Panc1 (cell line): ENCODE data around the gene PRKAA1.

Experiments used
- POLR2AphosphoS5 ChIP-seq: IDR thresholded peaks from 2 replicates; pipeline ENCODE4 v1.6.1; 2012; ENCODE audit warnings: mild to moderate bottlenecking, low read depth, low read length, moderate library complexity
- REST ChIP-seq, 2 experiments: IDR thresholded peaks; 2 replicates each; pipeline ENCODE4 v1.6.1; 2011 to 2012; ENCODE audit warnings: low read depth in 2 of 2, control low read depth in 1 of 2, low read length in 1 of 2, mild to moderate bottlenecking in 1 of 2, moderate library complexity in 1 of 2; ENCODE audit not compliant: insufficient read depth in 1 of 2
- SIN3A ChIP-seq: IDR thresholded peaks from 2 replicates; pipeline ENCODE4 v1.6.1; 2012; ENCODE audit warnings: low read depth, mild to moderate bottlenecking, low read length, moderate library complexity, borderline replicate concordance; ENCODE audit not compliant: insufficient read depth
- TCF7L2 ChIP-seq: IDR thresholded peaks from 2 replicates; pipeline ENCODE4 v1.6.1; 2011; ENCODE audit warnings: mild to moderate bottlenecking, low read depth, low read length, inconsistent platforms
- TF ChIP-seq, protein P1 (sequence below): fragments of 450-650 bp; IDR thresholded peaks from 2 replicates; pipeline ENCODE4 v1.5.1; 2017; ENCODE audit warnings: mild to moderate bottlenecking

- TF ChIP-seq, protein P1, sequence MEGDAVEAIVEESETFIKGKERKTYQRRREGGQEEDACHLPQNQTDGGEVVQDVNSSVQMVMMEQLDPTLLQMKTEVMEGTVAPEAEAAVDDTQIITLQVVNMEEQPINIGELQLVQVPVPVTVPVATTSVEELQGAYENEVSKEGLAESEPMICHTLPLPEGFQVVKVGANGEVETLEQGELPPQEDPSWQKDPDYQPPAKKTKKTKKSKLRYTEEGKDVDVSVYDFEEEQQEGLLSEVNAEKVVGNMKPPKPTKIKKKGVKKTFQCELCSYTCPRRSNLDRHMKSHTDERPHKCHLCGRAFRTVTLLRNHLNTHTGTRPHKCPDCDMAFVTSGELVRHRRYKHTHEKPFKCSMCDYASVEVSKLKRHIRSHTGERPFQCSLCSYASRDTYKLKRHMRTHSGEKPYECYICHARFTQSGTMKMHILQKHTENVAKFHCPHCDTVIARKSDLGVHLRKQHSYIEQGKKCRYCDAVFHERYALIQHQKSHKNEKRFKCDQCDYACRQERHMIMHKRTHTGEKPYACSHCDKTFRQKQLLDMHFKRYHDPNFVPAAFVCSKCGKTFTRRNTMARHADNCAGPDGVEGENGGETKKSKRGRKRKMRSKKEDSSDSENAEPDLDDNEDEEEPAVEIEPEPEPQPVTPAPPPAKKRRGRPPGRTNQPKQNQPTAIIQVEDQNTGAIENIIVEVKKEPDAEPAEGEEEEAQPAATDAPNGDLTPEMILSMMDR: no peak
- no peak for TF ChIP-seq TCF7L2
- TF ChIP-seq REST (IDR thresholded peaks at IDR 0.05; ENCODE audit: insufficient read depth in 1 of 2, low read depth in 2 of 2, low read length in 1 of 2): no peak
- no peak for TF ChIP-seq POLR2AphosphoS5
- no peak for TF ChIP-seq SIN3A
Measured at GRCh38 chr5:40796487-40796889, 1.7 kb downstream of the PRKAA1 start.
